ENCODE data around the gene P2RY6.

GRCh38 chr11:73271936-73272679 lies at the start of gene P2RY6:
- TF ChIP-seq, protein P1, sequence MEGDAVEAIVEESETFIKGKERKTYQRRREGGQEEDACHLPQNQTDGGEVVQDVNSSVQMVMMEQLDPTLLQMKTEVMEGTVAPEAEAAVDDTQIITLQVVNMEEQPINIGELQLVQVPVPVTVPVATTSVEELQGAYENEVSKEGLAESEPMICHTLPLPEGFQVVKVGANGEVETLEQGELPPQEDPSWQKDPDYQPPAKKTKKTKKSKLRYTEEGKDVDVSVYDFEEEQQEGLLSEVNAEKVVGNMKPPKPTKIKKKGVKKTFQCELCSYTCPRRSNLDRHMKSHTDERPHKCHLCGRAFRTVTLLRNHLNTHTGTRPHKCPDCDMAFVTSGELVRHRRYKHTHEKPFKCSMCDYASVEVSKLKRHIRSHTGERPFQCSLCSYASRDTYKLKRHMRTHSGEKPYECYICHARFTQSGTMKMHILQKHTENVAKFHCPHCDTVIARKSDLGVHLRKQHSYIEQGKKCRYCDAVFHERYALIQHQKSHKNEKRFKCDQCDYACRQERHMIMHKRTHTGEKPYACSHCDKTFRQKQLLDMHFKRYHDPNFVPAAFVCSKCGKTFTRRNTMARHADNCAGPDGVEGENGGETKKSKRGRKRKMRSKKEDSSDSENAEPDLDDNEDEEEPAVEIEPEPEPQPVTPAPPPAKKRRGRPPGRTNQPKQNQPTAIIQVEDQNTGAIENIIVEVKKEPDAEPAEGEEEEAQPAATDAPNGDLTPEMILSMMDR (IDR thresholded peaks at IDR 0.05): no peak
- no peak for TF ChIP-seq POLR2A (IDR thresholded peaks at IDR 0.05)
- TF ChIP-seq EP300 (IDR thresholded peaks at IDR 0.05): peak in 1 of 2 donors; percentile 22
